Endothelial cell of umbilical vein (primary cell): ENCODE results near the gene SPACA4. TPM values are rescaled to one million over a fixed set of nuclear protein-coding genes. Genes with fewer than 3 reads are reported as not detected.

Experiments
- BruUV-seq: library from RNA; stranded (reverse); fragments of 400-500 nt; replicated peaks from 2 replicates; lab custom pipeline; 2021; lab: Mats Ljungman, UMichigan
- CTCF ChIA-PET: fragments of 300-600, 350-600 bp; sonication (Branson Sonifier 250); formaldehyde crosslinking; loops from one replicate; lab custom pipeline; 2021; ENCODE audit warnings: antibody characterized with exemption, inconsistent platforms; lab: Charles Lee
- POLR2A ChIA-PET: fragments of 300-600, 350-600 bp; sonication (Branson Sonifier 250); formaldehyde crosslinking; loops from one replicate; lab custom pipeline; 2021; ENCODE audit warnings: antibody characterized with exemption, inconsistent platforms; lab: Charles Lee
- DNase-seq: peaks from one replicate; pipeline ENCODE4 v3.0.0-alpha.2; 2011; ENCODE audit warnings: low read depth, low spot score
- FAIRE-seq: peaks from 2 replicates; lab custom pipeline; 2011; peaks lifted over from hg19 to GRCh38; lab: Jason Lieb, UNC
- H2AFZ ChIP-seq: 2 replicates; pipeline ENCODE4 v1.6.0; 2012; ENCODE audit warnings: low read depth, low read length, control low read depth, inconsistent platforms
- H3K27ac ChIP-seq: 2 replicates; pipeline ENCODE4 v1.5.1; 2011; ENCODE audit warnings: low read depth, mild to moderate bottlenecking, control low read depth, low read length, moderate library complexity; ENCODE audit not compliant: insufficient read depth
- H3K27me3 ChIP-seq, 2 experiments: 2 replicates each; pipeline versions ENCODE4 v1.6.0 to v1.6.1; 2011; ENCODE audit warnings: low read length in 2 of 2, mixed read lengths in 1 of 2; ENCODE audit not compliant: control insufficient read depth in 2 of 2, insufficient read depth in 2 of 2
- H3K36me3 ChIP-seq, 2 experiments: 2 replicates in 1 of 2; 3 replicates in 1 of 2; pipeline ENCODE4 v1.5.1; 2011; ENCODE audit warnings: low read length in 2 of 2, mild to moderate bottlenecking in 1 of 2, moderate library complexity in 1 of 2; ENCODE audit not compliant: control insufficient read depth in 2 of 2, insufficient read depth in 2 of 2; ENCODE audit errors: extremely low read depth in 1 of 2
- H3K4me1 ChIP-seq: 3 replicates; pipeline ENCODE4 v1.5.1; 2011; ENCODE audit warnings: mild to moderate bottlenecking, low read length; ENCODE audit not compliant: control insufficient read depth, insufficient read depth; ENCODE audit errors: extremely low read depth
- H3K4me2 ChIP-seq: 2 replicates; pipeline ENCODE4 v1.6.1; 2011; ENCODE audit warnings: low read length, control low read depth, mixed read lengths; ENCODE audit not compliant: insufficient read depth
- H3K4me3 ChIP-seq, 3 experiments: fragments of 200-600 bp in 1 of 3; sonication (generic), shearing (Covaris generic) in 1 of 3; replicated peaks in 1 of 3; 2 replicates each; pipeline ENCODE4 v1.5.1; 2011 to 2016; ENCODE audit warnings: control low read depth in 3 of 3, low read length in 3 of 3, mild to moderate bottlenecking in 2 of 3, inconsistent platforms in 1 of 3, low read depth in 1 of 3, moderate library complexity in 1 of 3; ENCODE audit not compliant: insufficient read depth in 1 of 3
- H3K79me2 ChIP-seq: 2 replicates; pipeline ENCODE4 v1.6.0; 2012; ENCODE audit warnings: low read length, inconsistent platforms; ENCODE audit not compliant: control insufficient read depth, insufficient read depth
- H3K9ac ChIP-seq: replicated peaks from 2 replicates; pipeline ENCODE3; 2011; ENCODE audit warnings: low read length, control low read depth; ENCODE audit not compliant: insufficient read depth; ENCODE audit errors: extremely low read depth
- H3K9me1 ChIP-seq: replicated peaks from 3 replicates; pipeline ENCODE4 v1.6.0; 2011; ENCODE audit warnings: mild to moderate bottlenecking, low read length; ENCODE audit not compliant: control insufficient read depth, insufficient read depth; ENCODE audit errors: extremely low read depth
- H3K9me3 ChIP-seq: replicated peaks from 2 replicates; pipeline ENCODE4 v1.5.1; 2012; ENCODE audit warnings: low read length, inconsistent platforms; ENCODE audit not compliant: control insufficient read depth, insufficient read depth
- H4K20me1 ChIP-seq: replicated peaks from 2 replicates; pipeline ENCODE3; 2011; ENCODE audit warnings: mild to moderate bottlenecking, low read length; ENCODE audit not compliant: control insufficient read depth, insufficient read depth; ENCODE audit errors: extremely low read depth
- EZH2 ChIP-seq: IDR thresholded peaks from 2 replicates; pipeline ENCODE4 v1.6.1; 2012; ENCODE audit warnings: borderline replicate concordance, low read depth, mild to moderate bottlenecking, moderate library complexity, low read length, inconsistent platforms; ENCODE audit not compliant: severe bottlenecking
- FOS ChIP-seq: IDR thresholded peaks from 2 replicates; pipeline ENCODE4 v1.6.1; 2011; ENCODE audit warnings: mild to moderate bottlenecking, low read length, moderate library complexity, borderline replicate concordance; ENCODE audit not compliant: insufficient read depth
- GATA2 ChIP-seq: IDR thresholded peaks from 2 replicates; pipeline ENCODE4 v1.7.0; 2011; ENCODE audit warnings: low read depth, mild to moderate bottlenecking, moderate library complexity, mixed read lengths, low read length; ENCODE audit not compliant: insufficient read length, insufficient read depth
- MYC ChIP-seq: IDR thresholded peaks from one replicate; pipeline ENCODE4 v1.6.1; 2011; ENCODE audit warnings: mild to moderate bottlenecking, low read depth, low read length
- POLR2A ChIP-seq: IDR thresholded peaks from 2 replicates; pipeline ENCODE4 v1.6.1; 2012; ENCODE audit warnings: low read depth, mild to moderate bottlenecking, control low read depth, low read length
- POLR2AphosphoS5 ChIP-seq: IDR thresholded peaks from 2 replicates; pipeline ENCODE4 v1.6.1; 2012; ENCODE audit warnings: low read depth, mild to moderate bottlenecking, control low read depth, low read length, moderate library complexity; ENCODE audit not compliant: insufficient read depth
- dilution Hi-C: fragments of 300-500 bp; cut with MboI; formaldehyde crosslinking; loops from one replicate; pipeline ENCODE4 v1.15.0; 2019; ENCODE audit warnings: low sequenced_read_pairs; ENCODE audit not compliant: extremely low pct_ligation_motif_present
- intact Hi-C: fragments of 100-400 bp; cut with micrococcal nuclease; formaldehyde crosslinking; loops from one replicate; pipeline ENCODE4 v1.10.0; 2022
- polyA plus RNA-seq, 4 experiments: library from polyadenylated mRNA; depleted of rRNA in 3 of 4; stranded (reverse) in 3 of 4; unstranded in 1 of 4; fragments of >200 nt; gene quantifications; 2 replicates each; pipeline versions ENCODE4 v1.2.1 to v1.2.3, GENCODE V29; 2011 to 2012; ENCODE audit warnings: missing spikeins in 1 of 4
- total RNA-seq: library from RNA; stranded (reverse); gene quantifications from 2 replicates; pipeline ENCODE4 v1.2.3, GENCODE V29; 2021
- TF ChIP-seq, protein P1 (sequence below): IDR thresholded peaks from 2 replicates; pipeline ENCODE4 v1.6.1; 2011; ENCODE audit not compliant: insufficient read depth, insufficient read length
- TF ChIP-seq, protein P2 (sequence below), 2 donors: IDR thresholded peaks; 1 replicate in 1 of 2; 2 replicates in 1 of 2; pipeline ENCODE4 v1.5.1; 2011; ENCODE audit warnings: low read length in 2 of 2, mild to moderate bottlenecking in 2 of 2, moderate library complexity in 2 of 2, control low read depth in 1 of 2, inconsistent platforms in 1 of 2, low read depth in 1 of 2; ENCODE audit not compliant: insufficient read depth in 1 of 2; ENCODE audit errors: extremely low read depth in 1 of 2

Gene SPACA4
- total and polyA plus RNA-seq, 2 donors (not counting 3 experiments of a cell fraction or from before 2014, with no cell fraction given) = not detected

DNA sequence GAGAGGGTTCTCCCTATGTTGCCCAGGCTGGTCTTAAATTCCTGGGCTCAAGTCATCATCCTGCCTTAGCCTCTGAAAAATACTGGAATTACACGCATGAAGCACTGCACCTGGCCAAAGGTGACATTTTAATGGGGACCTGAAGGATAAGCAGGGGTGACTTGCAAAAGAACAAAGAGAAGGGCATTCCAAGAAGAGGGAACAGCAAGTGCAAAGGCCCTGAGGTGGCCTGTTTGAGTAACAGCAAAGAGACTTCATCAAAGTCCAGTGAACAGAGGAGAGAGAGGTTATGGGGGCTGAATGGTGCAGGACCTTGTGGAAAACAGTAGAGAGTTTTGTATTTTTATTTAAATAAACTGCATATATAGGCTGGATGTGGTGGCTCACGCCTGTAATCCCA lies 35.3 kb downstream of the SPACA4 start:
- no peaks in the 10 kb centered on the region for H3K9me1 ChIP-seq
- H3K79me2 ChIP-seq = no peaks in the 10 kb centered on the region
- H2AFZ ChIP-seq = no peak overlapping the region
- dilution Hi-C loops (no loop called here), intact Hi-C loops (no loop called here)
- DNase-seq (no peak), FAIRE-seq (no peak)
- TF ChIP-seq MYC (no peak), POLR2A (no peak), EZH2 (no peak), GATA2 (no peak), FOS (no peak), POLR2AphosphoS5 (no peak)
- TF ChIP-seq, protein P1, sequence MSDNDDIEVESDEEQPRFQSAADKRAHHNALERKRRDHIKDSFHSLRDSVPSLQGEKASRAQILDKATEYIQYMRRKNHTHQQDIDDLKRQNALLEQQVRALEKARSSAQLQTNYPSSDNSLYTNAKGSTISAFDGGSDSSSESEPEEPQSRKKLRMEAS = no peak
- TF ChIP-seq, protein P2, sequence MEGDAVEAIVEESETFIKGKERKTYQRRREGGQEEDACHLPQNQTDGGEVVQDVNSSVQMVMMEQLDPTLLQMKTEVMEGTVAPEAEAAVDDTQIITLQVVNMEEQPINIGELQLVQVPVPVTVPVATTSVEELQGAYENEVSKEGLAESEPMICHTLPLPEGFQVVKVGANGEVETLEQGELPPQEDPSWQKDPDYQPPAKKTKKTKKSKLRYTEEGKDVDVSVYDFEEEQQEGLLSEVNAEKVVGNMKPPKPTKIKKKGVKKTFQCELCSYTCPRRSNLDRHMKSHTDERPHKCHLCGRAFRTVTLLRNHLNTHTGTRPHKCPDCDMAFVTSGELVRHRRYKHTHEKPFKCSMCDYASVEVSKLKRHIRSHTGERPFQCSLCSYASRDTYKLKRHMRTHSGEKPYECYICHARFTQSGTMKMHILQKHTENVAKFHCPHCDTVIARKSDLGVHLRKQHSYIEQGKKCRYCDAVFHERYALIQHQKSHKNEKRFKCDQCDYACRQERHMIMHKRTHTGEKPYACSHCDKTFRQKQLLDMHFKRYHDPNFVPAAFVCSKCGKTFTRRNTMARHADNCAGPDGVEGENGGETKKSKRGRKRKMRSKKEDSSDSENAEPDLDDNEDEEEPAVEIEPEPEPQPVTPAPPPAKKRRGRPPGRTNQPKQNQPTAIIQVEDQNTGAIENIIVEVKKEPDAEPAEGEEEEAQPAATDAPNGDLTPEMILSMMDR (IDR thresholded peaks at IDR 0.05; ENCODE audit: extremely low read depth in 1 of 2, insufficient read depth in 1 of 2, low read depth in 1 of 2, low read length in 2 of 2) = no peak
- H3K27ac ChIP-seq = no peak overlapping the region
- ChIA-PET CTCF (interaction anchor here (0.7 to 1.4 kb wide), 2 partner anchors 11 to 283 kb away, joined by 3 read pairs; no protein-coding TSS in a partner anchor), POLR2A (interaction anchor here (0.6 to 0.7 kb wide), 2 partner anchors 56 to 107 kb away, joined by 3 to 10 read pairs; no protein-coding TSS in a partner anchor)
- H3K9me3 ChIP-seq = no peaks in the 10 kb centered on the region
- no peaks in the 10 kb centered on the region for H4K20me1 ChIP-seq
- no peak overlapping the region for H3K4me2 ChIP-seq
- no TSS peak for BruUV-seq
- H3K4me1 ChIP-seq = peaks cover 14% of the 10 kb centered on the region
- no peak overlapping the region for H3K4me3 ChIP-seq
- no peaks in the 10 kb centered on the region for H3K36me3 ChIP-seq
- no peak overlapping the region for H3K9ac ChIP-seq
- H3K27me3 ChIP-seq = peaks cover 2 to 4% of the 10 kb centered on the region in 2 experiments
